HG02610 (cell line): ENCODE measurements around the gene SLC16A12.
"Not testable (repeated sequence)": the region's sequence is repeated elsewhere in the genome, so short reads cannot be mapped to it uniquely, and the experiment has no call there.

Experiments used
- ATAC-seq: cut with Tn5 transposase; IDR thresholded peaks from one replicate; pipeline ENCODE4 v1.9.1; 2021; ENCODE audit warnings: mild to moderate bottlenecking, moderate library complexity; ENCODE audit not compliant: unreplicated experiment

The SLC16A12 gene

DNA sequence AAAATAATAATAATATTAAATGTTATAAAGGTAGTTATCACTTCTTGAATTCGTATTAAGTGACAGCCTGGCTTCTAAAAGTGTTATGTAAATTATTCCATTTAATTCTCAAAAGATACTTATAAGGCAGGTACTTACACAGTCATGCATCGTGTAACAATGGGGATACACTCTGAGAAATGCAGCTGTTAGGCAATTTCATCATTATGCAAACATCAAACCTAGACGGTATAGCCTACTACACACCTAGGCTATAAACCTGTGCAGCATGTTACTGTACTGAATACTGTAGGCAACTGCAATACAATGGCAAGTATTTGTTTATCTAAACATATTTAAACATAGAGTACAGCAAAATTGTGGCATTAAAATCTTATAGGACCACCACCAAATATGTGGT, 141.5 kb downstream of the SLC16A12 start:
- no peak for ATAC-seq

- no peak for ATAC-seq
Observed at GRCh38 chr10:89392974-89393373, 142.4 kb downstream of the SLC16A12 start.

GRCh38 chr10:89391907-89392756, 143.3 kb downstream of the SLC16A12 start, which contains the start of gene IFIT1:
TSS of gene IFIT1 (plus strand) at chr10:89392623. CDS start at chr10:89392713, 90 bp downstream.
- peak; percentile 83 for ATAC-seq

DNA sequence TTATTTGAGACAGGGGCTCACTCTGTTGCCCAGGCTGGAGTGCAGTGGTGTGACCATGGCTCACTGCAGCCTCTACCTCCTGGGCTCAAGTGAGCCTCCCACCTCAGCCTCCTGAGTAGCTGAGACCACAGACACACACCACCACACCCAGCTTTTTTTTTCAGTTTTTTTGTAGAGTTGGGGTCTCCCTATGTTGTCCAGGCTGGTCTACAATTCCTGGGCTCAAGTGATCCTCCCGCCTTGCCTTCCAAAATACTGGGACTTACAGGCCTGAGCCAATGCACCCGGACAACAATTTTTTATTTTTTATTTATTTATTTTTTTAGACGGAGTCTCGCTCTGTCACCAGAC, 144.2 kb downstream of the SLC16A12 start:
- not testable (repeated sequence) for ATAC-seq

DNA sequence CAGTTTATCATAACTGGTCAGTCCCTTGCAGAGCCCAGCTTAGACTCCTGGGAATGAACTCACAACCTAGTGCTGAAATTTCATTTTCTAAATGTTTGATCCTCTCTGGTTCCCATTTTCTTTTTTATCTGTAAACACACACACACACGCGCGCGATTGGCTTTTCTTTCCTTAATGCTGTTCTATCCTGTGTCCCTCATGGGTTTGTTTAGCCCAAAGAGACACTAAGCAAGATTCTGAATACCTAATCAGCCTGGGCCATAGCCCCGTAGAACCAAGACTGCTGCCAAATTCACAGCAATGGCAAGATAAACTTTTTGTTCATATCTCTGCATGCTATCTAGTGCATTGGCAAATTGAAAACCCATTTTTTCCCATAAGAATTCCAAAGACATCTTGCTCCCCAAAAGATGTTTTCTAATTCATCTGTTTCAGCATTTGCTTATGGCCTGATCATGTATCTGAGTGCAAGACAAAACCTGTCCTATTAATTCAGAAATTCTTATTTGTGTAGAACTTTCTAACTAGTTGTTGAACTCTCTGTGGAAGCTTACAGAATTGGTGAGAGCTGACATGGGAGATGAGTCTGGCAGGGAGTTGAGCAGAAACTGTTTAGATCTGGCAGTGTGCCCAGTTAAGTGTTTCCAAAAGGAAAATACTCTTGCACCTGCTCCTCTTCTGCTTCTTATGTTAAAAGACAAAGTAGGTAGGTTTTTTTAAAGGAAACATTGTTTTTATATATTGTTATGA, 144.7 kb downstream of the SLC16A12 start:
- no peak for ATAC-seq

- ATAC-seq: no peak
Observed at GRCh38 chr10:89389254-89389653, 146.1 kb downstream of the SLC16A12 start.

DNA sequence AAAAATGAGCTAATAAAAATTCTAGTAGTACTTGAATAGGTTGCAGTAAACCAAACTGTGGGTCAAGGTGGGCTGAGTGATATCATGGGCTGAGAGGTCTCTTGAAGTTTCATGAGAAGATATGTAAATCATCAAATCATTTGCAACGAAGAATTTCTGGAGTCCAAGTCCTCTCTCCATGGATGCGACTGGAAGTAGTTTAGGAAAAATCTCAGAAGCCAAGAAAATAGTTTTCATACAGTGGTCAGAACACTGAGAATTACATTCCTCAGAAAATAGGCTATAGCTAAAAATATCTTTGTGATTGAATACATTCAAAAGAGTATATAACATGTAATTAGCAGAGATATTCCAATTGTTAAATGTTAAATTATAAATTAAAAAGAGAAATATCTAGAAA, 146.6 kb downstream of the SLC16A12 start:
- ATAC-seq: no peak

DNA sequence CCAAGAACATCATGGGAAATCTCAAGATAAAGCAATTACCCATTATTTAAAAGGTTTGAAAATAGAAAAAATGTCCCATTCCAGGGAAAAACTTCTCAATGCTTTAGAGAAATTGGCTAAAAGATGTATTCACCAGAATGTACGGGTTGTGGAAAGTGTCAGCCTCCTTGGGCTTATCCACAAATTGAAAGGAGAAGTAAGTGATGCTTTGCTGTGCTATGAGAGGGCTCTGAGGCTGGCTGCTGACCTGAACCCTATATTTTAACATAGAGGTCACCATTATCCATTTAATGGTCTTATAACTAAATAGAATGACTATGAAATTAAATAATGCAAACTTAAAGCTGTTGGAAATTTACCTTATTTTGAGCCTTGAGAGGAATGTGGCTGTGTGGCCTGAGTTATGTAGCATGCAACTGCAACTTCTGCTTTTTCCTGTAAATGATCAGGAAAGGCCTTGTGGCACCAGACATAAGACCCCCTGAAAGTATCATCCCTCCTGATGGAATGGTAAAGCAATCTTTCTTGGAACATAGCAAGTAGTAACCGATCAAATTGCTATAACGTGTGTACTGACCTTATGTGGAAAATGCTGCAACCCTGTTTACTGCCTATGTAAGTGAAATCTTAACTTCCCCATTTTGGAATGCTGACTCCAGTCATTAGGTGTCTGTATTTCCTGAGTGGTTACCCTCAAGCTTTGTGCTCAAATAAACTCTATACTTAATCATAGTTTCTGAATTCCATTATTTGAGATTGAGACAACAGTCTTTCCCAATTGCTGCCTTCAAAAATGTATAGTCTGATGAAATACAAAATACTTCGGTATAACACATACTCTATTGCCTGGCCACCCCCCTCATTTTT, 150.7 kb downstream of the SLC16A12 start:
- no peak for ATAC-seq

GRCh38 chr10:89382757-89383156, 152.6 kb downstream of the SLC16A12 start:
- no peak for ATAC-seq
